Epithelial cell of proximal tubule (primary cell): ENCODE data around the gene HTR3E. TPM values are rescaled to one million over a fixed set of nuclear protein-coding genes. Genes with fewer than 3 reads are reported as not detected.

Experiments used
- DNase-seq: peaks from one replicate; pipeline ENCODE4 v3.0.0-alpha.2; 2011; ENCODE audit warnings: low read depth
- H3K4me3 ChIP-seq: 2 replicates; pipeline ENCODE4 v1.5.1; 2011; ENCODE audit warnings: low read depth, mild to moderate bottlenecking, low read length
- total RNA-seq: library from RNA; depleted of rRNA; stranded (reverse); fragments of >200 nt; gene quantifications from 2 replicates; pipeline ENCODE4 v1.2.3, GENCODE V29; 2015
- TF ChIP-seq, protein P1 (sequence below): conservative IDR thresholded peaks from 2 replicates; pipeline ENCODE4 v1.5.1; 2012; ENCODE audit warnings: low read depth, mild to moderate bottlenecking, low read length

Gene HTR3E
- total RNA-seq, 1 donor from 2014 or later, result not detected

DNA sequence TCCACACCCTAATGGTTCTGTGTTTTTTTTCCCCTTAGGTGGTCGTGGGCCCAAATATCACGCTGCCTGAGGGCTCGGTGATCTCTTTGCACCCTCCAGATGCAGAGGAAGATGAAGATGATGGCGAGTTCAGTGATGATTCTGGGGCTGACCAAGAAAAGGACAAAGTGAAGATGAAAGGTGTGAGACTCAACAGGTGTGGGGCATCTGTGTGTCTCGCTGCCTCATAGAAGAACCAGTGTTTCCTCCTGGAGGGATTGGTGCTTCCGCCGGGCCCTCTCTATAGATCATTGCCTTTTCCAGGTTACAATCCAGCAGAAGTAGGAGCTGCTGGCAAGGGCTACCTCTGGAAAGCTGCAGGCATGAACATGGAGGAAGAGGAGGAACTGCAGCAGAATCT lies 45.3 kb downstream of the HTR3E start:
- TF ChIP-seq, protein P1, sequence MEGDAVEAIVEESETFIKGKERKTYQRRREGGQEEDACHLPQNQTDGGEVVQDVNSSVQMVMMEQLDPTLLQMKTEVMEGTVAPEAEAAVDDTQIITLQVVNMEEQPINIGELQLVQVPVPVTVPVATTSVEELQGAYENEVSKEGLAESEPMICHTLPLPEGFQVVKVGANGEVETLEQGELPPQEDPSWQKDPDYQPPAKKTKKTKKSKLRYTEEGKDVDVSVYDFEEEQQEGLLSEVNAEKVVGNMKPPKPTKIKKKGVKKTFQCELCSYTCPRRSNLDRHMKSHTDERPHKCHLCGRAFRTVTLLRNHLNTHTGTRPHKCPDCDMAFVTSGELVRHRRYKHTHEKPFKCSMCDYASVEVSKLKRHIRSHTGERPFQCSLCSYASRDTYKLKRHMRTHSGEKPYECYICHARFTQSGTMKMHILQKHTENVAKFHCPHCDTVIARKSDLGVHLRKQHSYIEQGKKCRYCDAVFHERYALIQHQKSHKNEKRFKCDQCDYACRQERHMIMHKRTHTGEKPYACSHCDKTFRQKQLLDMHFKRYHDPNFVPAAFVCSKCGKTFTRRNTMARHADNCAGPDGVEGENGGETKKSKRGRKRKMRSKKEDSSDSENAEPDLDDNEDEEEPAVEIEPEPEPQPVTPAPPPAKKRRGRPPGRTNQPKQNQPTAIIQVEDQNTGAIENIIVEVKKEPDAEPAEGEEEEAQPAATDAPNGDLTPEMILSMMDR, result no peak
- no peak for DNase-seq
- H3K4me3 ChIP-seq, result no peak overlapping the region

DNA sequence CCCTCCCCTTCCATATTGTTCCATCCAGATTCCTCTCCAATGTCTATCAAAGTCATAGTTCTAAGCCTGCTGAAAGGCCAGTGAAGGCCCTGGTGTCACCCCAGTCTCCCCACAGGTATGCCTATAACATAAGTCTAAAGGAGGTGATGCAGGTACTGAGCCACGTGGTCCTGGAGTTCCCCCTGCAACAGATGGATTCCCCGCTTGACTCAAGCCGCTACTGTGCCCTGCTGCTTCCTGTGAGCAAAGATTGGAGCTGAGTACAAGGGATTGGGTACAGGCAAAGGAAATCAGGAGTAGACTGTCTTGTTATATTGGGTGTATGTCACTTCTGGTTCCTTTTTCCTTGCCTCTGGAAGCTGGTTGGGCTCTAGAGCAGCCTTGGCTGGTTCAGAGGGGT lies 46.5 kb downstream of the HTR3E start:
- TF ChIP-seq, protein P1, result no peak
- no peak for DNase-seq
- no peak overlapping the region for H3K4me3 ChIP-seq

DNA sequence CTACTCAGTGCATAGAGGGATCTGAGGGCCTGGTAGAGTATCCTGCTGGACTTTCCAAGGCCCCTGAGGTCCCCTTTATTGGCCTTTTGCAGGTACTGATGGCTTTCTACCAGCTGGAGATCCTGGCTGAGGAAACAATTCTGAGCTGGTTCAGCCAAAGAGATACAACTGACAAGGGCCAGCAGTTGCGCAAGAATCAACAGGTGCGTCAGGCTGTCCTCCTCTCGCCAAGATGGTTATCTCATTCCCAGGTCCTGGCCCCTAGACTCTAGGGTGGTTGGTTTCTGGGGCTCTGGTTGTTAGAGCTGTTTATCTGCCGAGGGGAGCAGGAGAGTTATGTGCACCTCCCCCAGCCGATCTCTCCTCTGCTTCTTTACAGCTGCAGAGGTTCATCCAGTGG lies 47.6 kb downstream of the HTR3E start:
- H3K4me3 ChIP-seq, result no peak overlapping the region
- no peak for DNase-seq
- TF ChIP-seq, protein P1, result no peak

DNA sequence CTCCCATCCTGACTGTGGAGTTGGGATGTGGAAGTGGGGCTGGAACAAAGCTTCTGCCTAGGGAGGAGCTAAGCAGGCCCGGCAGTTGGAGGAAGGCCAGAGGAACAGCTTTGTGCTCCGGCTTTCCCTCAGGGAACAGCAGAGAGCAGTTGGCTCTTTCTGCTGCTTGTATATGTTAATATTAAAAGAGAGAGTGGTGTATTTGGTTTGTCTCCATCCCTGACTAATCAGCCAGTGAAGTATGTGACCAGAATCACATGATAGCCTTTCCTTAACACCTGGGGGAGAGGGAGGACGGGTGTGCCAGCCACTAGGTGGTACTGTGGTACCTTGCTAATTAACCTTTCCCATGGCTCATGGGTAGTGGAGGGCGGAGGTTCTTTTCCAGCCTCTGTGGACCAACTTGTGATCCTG lies 48.3 kb downstream of the HTR3E start:
- no peak overlapping the region for H3K4me3 ChIP-seq
- peak; percentile 68 for DNase-seq
- TF ChIP-seq, protein P1, result peak; percentile 82

DNA sequence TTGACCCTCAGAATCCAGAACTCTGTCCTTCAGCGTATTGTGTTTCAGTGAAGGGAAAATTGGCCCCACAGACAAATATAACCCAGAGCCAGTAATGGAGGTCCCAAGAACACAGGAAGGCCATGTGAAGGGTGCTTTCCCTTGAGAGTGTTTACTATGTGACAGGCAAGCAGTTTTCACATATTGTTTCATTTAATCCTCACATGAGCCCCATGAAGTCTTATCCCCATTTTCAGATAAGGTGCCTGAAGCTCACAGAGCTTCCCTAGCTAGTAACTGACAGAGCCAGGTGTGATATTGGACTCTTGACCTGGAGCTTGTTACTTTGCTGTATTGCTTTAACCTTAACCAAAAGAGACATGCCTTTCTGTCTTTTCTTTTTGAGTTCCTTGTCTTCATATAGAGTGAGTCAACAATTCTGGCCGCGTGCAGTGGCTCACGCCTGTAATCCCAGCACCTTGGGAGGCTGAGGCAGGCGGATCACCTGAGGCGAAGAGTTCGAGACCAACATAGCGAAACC lies 48.9 kb downstream of the HTR3E start:
- TF ChIP-seq, protein P1, result no peak
- H3K4me3 ChIP-seq, result no peak overlapping the region
- DNase-seq, result no peak

DNA sequence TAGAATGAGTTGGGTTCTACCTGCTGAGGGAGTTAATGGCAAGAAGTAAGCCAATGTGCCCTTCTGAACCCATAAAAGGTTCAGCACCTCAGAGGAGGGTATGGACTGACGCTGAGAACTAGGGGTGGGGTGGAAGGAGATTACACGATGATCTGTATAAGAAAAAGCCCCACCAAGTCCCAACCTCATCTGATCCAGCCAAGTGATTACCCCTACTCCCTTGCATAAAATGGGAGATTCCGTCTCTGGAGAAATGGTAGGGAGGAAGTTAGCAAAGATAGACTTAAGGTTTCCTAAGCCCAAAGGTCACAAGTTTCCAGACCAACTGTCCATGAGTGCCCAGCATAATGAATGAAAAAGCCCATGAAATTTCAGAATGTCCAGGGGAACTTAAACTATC lies 51.2 kb downstream of the HTR3E start:
- TF ChIP-seq, protein P1, result no peak
- H3K4me3 ChIP-seq, result no peak overlapping the region
- DNase-seq, result no peak

DNA sequence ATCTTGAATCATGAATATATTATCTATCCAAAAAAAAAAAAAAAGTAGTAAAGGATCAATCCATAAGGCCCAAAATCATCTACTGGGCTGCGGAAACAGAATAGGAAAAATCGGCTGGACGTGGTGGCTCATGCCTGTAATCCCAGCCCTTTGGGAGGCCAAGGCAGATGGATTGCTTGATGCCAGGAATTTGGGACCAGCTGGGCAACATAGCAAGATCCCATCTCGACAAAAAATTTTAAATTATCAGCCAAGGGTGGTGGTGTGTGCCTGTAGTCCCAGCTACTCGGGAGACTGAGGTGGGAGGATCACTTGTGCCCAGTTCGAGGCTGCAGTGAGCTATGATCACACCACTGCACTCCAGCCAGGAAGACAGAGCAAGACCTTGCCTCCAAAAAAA lies 52.3 kb downstream of the HTR3E start:
- no peak for DNase-seq
- H3K4me3 ChIP-seq, result no peak overlapping the region
- TF ChIP-seq, protein P1, result no peak
